HG03520 (cell line): ENCODE results near the gene MAGI1.

ENCODE experiments used
- ATAC-seq: cut with Tn5 transposase; IDR thresholded peaks from one replicate; pipeline ENCODE4 v1.9.1; 2021; ENCODE audit warnings: mild to moderate bottlenecking, moderate library complexity; ENCODE audit not compliant: unreplicated experiment

MAGI1 gene

DNA sequence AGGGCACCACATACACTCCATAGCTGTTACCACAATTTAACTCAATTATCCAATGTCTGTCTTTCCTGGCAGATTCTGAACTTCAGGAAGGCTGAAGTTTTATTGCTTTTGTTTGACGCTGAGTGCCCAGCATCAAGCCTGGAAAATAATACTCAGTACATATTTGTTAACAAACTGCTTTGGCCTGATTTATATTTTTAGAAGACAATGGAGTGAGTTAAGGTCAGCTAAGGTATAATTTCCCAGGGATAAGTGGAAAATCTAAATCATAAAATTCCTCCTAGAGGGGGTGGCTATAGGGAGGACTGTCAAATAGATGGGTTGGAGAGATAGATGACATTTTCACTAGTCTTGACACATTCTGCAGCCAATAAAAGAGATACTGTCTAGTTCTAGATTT, 691.6 kb downstream of the MAGI1 start:
- ATAC-seq = no peak

DNA sequence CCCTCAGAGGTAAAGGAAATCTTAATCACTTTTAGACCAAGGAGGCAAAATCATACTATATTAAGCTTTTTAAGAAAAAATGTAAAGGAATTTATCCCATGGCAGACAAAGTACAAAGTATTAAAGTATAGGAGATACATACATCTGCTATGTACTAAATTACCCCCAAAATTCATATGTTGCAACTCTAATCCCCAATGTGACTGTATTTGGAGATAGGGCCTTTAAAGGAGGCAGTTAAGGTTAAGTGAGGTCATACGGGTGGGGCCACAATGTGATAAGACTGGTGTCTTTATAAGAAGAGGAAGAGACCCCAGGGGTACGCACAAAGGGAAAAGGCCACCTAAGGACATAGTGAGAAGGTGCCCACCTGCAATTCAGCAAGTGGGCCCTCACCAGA, 693.9 kb downstream of the MAGI1 start:
- no peak for ATAC-seq

DNA sequence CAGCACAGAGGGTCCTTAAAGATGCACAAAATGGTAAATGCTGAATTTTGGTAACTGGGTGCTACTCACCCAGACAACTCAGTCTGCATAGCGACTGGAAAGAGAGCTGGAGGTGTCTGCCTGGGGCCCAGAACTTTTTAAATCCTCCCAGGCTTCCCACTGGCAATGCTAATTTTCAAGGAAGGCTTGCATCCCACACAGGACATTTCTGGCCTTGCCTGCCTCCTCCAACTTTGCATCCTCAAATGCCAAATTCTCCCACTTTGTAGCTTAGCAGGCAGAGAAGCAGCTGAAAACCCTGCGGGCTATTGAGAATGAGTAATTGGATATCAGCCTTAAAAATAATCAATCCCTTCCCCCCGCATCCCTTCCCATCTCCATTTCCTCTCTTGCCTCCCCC, 694.3 kb downstream of the MAGI1 start:
- no peak for ATAC-seq

DNA sequence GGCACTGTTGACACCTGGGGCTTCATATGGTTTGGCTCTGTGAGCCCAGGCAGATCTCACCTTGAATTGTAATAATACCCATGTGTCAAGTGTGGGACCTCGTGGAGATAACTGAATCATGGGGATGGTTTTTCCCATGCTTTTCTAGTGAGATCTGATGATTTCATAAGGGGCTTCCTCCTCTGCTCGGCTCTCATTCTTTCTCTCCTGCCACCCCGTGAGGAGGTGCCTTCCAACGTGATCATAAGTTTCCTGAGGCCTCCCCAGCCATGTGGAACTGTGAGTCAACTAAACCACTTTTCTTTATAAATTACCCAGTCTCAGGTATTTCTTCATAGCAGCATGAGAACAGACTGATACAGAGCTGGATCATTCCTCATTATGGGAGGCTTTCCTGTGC, 695.0 kb downstream of the MAGI1 start:
- no peak for ATAC-seq

DNA sequence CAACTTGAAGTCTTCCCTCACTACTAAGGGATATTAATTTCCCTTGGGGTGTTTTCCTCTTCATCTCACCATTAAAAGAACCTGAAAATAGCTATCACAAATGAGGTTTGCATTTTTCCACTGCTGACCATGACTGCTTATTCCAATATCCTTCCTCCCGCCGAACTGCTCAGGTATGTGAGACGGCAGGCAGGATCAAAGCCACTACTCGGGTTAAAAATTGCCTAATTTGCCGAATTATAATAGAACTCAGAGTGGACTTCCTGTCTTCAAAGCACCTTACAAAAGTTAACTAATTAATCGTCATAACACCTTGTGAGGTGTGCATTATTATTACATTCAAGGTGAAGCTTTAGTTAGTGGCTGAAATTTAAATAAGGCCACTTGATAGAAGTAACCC, 695.7 kb downstream of the MAGI1 start:
- no peak for ATAC-seq

DNA sequence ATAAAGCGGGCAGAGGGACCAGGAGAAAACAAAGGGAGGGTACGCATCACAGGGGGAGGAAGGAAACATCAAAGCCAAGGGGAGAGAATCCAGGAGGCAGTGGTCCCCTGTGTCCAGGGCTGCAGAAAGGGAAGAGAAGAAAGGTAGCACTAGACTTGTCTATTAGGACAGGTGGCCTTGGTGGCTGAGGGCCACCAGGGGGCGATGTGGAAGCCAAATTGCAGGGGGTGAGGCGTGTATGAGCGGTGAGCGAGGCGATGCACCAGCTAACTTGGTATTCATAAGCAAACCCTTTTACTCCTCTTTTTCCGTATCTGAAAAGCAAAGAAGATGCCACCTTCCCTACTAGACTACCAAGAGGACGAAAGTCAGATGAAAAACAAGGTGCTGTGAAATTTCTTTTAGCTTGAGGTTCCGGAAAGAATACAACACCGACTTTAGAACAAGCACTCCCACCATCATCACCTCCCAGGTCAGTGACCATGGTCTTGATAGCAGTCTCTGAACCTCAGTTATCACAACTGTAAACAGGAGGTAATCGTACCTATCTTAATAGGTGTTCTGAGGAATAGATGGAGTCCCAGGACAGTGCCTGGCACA, 696.5 kb downstream of the MAGI1 start:
- ATAC-seq = peak; percentile 60

DNA sequence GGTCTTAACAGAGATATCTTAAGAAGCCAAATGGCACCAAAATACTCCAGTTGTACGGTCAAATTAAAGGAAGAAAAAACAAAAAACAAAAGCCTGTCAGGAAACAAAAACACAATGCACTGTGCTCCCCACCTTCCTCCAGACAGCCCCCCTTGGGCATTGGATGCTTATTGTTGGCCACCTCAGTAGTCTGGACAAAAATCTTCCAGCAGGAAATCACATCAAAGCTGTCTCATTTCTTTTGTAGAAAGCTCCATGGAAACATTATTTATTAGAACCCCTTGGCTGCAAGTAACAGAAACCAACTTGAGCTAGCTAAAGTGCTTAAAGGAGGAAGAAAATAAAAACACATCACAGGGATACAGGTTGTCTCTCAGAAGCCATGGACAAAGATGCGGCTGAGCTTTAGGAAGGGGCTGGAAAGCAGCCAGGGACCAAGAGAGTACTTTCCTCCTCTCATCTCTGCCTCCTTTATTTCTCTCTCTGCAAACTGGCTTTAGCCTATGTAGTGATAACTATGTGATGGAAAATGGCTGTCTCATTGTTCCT, 699.5 kb downstream of the MAGI1 start:
- no peak for ATAC-seq

DNA sequence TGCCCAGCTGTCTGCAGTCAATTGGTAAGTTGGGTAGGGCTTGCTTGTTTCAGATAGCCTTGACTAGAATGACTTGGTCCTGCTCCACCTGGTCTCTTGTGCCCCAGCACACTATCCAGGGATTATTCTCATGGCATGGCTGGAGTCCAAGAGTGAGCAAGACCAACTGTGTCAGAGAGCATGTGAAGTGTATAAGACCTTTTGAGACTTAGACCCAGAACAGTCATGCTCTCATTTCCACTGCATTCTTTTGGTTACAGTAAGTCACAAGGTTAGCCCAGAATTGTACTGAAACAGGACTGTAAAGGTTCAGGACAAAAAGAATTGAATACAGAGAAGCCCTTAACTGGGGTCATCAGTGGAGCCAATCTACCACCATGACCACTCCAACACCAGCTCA, 700.1 kb downstream of the MAGI1 start:
- no peak for ATAC-seq

DNA sequence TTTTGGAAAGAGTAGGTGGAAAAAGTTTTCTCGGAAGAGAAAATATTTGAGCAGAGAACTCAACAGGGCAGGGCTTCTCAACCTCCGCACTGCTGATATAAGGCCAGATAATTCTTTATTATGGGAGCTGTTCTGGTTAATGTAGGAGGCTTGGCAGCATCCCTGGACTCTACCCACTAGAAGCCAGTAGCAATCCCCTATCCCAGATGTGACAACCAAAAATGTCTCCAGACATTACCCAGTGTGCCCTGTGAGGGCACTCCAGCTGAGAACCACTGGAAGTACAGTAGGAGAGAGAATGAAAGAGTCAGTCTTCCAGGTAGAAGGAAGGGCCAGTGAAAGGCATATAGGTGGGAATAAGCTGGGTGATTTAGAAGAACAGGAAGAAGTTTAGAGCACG, 703.1 kb downstream of the MAGI1 start:
- no peak for ATAC-seq

DNA sequence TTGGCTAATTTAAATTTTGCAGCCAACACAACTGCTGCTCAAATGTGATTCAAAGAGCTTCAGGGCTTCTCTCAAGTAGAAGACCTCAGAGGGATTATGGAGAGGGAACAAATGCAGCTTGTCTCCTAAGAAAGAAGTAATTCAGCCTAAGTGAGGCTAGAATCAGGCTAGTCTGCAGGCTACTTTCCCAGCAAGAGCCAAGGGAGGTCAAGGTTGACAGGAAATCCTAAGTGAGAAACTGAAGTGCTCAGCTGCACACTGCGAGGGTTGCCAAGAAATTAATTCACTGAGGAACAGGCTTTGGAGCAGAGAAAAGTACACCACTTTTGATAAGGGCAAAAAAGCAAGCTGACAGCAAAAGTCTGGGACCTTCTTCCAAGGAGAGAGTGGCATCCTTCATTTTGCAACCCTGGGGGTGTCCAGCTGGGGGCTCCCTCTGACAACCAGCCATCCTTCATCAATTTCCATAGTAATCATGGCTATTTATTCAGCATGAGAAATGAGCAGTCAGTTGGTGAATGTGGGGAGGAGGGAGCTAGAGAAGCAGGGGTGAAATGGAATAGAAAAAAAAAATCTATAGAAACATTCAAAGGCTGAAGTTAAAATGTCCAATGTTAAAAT, 704.6 kb downstream of the MAGI1 start:
- ATAC-seq = no peak

DNA sequence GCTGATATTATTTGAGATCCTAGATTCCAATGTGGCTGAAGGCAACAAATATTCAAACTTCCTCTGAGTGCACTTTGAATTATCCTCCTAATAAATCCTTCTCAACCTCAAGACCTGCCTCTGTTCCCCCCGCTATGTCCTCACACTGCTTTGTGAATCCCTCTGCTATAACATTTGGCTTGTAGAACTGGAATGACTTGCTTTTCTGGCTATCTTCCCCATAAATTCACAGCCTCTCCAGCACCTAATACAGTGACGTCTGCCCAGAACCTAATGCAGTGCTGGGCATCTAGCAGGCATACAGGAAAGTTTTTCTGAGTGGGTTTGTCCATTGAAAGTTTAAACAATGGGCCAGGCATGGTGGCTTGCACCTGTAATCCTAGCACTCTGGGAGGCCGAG, 707.0 kb downstream of the MAGI1 start:
- no peak for ATAC-seq

DNA sequence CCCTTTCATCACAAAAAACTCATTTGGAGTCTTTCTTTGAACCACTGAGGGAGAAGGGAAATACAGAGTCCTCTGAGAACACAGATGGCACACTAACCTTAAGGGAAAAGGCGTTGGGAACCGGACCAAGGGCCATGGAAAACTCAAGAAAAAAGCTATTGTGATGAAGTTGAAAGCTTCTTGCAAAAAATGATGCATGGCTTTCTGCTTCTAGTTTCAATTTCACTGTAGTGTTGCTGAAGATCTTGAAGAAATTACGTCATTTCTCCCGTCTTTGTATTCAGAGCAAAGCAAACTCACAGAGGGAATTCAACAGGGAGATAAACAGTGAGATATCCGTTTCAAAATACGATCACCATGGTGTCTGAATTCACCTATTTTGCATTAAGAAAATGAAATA, 708.6 kb downstream of the MAGI1 start:
- no peak for ATAC-seq

DNA sequence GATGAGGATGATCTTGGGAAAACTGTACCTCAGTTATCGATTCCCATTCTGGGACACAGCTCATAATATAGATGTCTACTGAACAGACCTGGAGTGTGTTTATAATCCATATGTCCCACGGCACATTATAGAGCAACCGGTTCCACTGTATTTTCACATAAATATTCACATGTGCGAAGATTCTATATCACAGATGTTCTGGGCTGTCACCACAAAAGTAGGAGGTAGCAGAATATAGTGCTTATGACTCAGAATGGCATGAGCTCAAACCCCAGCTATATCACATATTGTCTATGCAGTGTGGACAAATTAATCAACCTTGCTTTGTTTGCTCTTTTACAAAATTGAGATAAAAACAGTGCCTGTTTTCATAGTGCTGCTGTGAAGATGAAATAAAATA, 710.6 kb downstream of the MAGI1 start:
- ATAC-seq = no peak

DNA sequence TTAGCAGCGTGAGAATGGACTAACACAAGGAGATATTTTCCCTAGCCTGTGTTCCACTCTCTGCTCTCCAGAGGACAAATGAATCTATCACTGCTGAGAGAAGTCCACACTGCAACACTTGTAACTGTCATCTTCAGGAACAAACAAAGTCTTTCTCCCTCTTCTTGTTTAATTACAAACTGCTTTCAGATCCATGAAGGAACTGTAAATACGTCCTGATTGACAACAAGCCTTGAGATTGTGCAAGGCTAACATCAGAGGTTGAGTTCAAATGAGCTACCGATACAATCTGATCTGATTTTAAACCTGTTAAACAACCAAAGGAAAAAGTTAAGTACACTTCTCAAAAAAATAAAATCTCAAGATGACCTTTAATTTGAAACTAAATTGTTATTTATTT, 712.1 kb downstream of the MAGI1 start:
- no peak for ATAC-seq

DNA sequence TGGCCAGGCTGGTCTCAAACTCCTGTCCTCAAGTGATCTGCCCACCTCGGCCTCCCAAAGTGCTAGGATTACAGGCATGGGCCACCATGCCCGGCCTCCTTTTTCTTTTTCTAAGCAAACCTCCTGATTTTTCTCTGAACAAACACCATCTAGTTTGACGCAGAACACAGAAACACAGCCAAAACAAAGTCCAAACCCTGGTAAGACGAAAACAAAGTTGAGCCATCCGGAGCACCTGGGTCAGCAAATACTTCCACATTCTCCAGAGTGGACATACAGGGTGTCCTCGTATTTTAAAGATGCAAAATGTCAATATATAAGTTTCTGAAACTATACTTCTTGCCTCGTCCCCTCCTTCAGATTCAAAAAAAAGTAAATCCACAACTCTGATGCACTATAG, 715.8 kb downstream of the MAGI1 start:
- no peak for ATAC-seq

DNA sequence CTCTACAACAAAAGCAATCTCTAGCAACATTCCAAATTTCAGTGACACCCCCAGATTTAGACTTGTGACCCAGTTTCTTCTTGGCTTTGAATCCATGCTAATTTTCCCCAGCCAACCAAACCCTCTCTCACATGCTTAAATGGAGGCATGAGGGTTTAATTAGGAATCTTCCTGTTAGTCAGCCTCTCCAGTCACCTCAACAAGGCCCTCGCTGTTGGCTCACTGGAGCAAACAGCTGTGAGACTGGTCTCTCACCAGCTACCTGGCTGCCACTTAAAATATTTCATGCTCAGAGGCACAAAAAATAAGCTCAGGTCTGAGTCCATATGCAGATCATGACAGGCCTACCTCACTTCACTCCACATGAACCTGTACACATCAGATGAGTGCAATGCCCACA, 720.5 kb downstream of the MAGI1 start:
- no peak for ATAC-seq

DNA sequence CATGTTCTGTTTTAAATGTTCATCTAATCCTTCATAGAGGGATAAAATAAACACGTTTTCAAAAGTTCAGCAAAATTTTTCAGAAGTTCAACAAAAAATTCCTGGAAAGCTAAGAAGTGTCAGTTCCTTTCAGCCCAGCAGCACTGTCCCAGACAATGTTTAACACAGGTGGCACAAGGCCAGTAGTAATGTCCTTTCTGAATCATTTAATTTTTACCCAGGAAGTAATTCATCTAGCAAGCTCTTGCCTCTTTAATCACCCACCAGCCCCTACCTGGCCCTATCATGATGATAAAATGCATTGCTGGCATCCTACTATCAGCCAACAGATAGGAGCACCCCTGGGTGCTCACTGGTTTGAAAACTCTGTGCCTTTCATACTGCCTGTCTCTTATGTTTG, 723.8 kb downstream of the MAGI1 start:
- ATAC-seq = no peak

DNA sequence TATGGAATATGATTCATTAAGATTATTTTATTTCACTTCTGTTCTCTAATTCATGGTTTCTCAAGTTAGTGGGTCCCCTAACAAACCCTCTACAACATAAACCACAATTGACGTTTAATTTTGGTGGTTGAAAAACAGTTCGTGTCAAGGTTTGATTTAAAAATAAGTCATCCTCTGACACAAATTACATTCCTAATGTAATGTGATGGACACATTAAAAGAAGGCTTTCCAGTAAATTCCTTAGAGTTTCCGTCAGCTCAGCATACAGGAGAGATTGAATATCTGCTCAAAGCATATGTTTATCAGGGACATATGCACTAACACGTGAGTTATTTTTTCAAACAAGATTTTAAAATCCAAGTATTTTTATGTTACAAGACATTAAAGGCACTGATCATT, 724.4 kb downstream of the MAGI1 start:
- ATAC-seq = no peak

DNA sequence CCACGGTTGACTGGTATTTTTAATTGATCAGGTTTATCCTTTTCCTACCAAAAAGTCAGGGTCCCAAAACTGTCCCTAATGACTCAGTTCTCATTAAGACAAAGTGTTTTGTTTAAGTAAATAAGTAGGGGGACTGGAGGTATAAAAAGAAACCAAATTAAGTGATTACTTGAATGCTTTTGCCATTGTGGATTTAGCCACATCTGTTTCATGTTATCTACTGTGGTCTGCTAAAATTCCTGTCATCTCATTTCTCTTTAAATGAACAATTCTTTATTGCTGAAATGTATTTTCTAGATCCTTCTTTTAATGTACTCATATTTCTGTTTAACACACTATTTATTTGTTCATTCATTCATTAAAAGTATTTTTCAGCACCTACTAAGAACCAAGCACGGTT, 725.1 kb downstream of the MAGI1 start:
- no peak for ATAC-seq

DNA sequence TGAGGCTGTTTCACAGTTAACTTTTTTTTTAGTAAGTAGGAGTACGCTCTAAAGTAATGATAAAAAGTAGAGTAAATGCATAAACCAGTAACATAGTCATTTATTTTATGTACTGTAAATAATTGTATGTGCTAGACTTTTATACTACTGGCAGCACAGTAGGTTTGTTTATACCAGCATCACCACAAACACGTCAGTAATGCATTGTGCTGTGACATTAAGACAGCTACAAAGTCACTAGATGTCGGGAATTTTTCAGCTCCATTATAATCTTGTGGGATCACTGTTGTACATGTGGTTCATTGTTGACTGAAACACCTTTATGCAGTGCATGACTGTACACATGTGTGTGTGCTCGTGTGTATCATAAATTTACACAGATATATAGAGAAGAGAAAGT, 732.9 kb downstream of the MAGI1 start:
- no peak for ATAC-seq
